HepG2 (cell line): ENCODE measurements around the gene CDS1.

Experiments
- CHD2 ChIP-seq: IDR thresholded peaks from 2 replicates; pipeline ENCODE4 v1.6.1; 2011; ENCODE audit warnings: low read depth, low read length, improper control_type of control experiment
- JUND ChIP-seq: sonication (generic); formaldehyde crosslinking; IDR thresholded peaks from 2 replicates; pipeline ENCODE4 v1.8.0; 2022; ENCODE audit warnings: mild to moderate bottlenecking, missing genetic modification reagents
- MIER3 ChIP-seq: IDR thresholded peaks from 2 replicates; pipeline ENCODE4 v1.6.1; 2016; ENCODE audit warnings: missing compliant biosample characterization, borderline replicate concordance
- POLR2AphosphoS5 ChIP-seq: IDR thresholded peaks from 2 replicates; pipeline ENCODE4 v1.6.1; 2012; ENCODE audit warnings: low read depth, low read length
- RAD21 ChIP-seq: fragments of 450-650 bp; formaldehyde crosslinking; IDR thresholded peaks from 2 replicates; pipeline ENCODE4 v1.5.0; 2020; ENCODE audit warnings: mild to moderate bottlenecking
- USF2 ChIP-seq, 2 experiments: sonication (generic) in 1 of 2; formaldehyde crosslinking in 1 of 2; IDR thresholded peaks; 2 replicates each; pipeline versions ENCODE4 v1.5.1 to v1.6.1; 2011 to 2020; ENCODE audit warnings: borderline replicate concordance in 1 of 2, low read depth in 1 of 2, low read length in 1 of 2, mild to moderate bottlenecking in 1 of 2, missing genetic modification reagents in 1 of 2, moderate library complexity in 1 of 2

GRCh38 chr4:84578540-84579402, 4.2 kb upstream of the CDS1 start:
- no peak for TF ChIP-seq JUND
- no peak for TF ChIP-seq CHD2
- TF ChIP-seq USF2 (IDR thresholded peaks at IDR 0.05; ENCODE audit: low read depth, low read length), result no peak
- no peak for TF ChIP-seq USF2 (CRISPR knock-in tag; IDR thresholded peaks at IDR 0.05; ENCODE audit: borderline replicate concordance)
- no peak for TF ChIP-seq MIER3 (CRISPR knock-in tag)
- no peak for TF ChIP-seq POLR2AphosphoS5
- TF ChIP-seq RAD21 (CRISPR knock-in tag), result no peak
